LNCaP clone FGC (cell line): ENCODE results near the gene GALNT18.

Experiments used
- DNase-seq: peaks from one replicate; pipeline ENCODE4 v3.0.0-alpha.2; 2011; ENCODE audit warnings: low read depth
- H3K4me3 ChIP-seq: 2 replicates; pipeline ENCODE4 v1.5.1; 2011; ENCODE audit warnings: mild to moderate bottlenecking, low read depth, low read length, control low read depth
- CTCF ChIP-seq: IDR thresholded peaks from 2 replicates; pipeline ENCODE4 v1.5.1; 2012; ENCODE audit warnings: mild to moderate bottlenecking; ENCODE audit not compliant: control insufficient read depth, insufficient read depth; ENCODE audit errors: extremely low read depth

Gene GALNT18

GRCh38 chr11:11496879-11497278 is 124.9 kb downstream of the GALNT18 start:
- DNase-seq = no peak
- no peak for TF ChIP-seq CTCF
- no peak overlapping the region for H3K4me3 ChIP-seq

GRCh38 chr11:11494348-11494747 is 127.5 kb downstream of the GALNT18 start:
- H3K4me3 ChIP-seq = no peak overlapping the region
- DNase-seq = no peak
- no peak for TF ChIP-seq CTCF

- DNase-seq = no peak
- TF ChIP-seq CTCF = peak; percentile 19; the same call in 1 of the 2 replicates
- no peak overlapping the region for H3K4me3 ChIP-seq
Measured at GRCh38 chr11:11493698-11494097, 128.1 kb downstream of the GALNT18 start.

- H3K4me3 ChIP-seq = no peak overlapping the region
- DNase-seq = no peak
- TF ChIP-seq CTCF = no peak
Measured at GRCh38 chr11:11491589-11491988, 130.2 kb downstream of the GALNT18 start.

GRCh38 chr11:11491014-11491413 is 130.8 kb downstream of the GALNT18 start:
- no peak overlapping the region for H3K4me3 ChIP-seq
- no peak for DNase-seq
- no peak for TF ChIP-seq CTCF

- no peak for TF ChIP-seq CTCF
- H3K4me3 ChIP-seq = no peak overlapping the region
- no peak for DNase-seq
Measured at GRCh38 chr11:11486423-11486822, 135.4 kb downstream of the GALNT18 start.

- no peak for DNase-seq
- no peak overlapping the region for H3K4me3 ChIP-seq
- no peak for TF ChIP-seq CTCF
Measured at GRCh38 chr11:11486002-11486401, 135.8 kb downstream of the GALNT18 start.
